ENCODE data around the gene SEMA6B. TPM values are rescaled to one million over a fixed set of nuclear protein-coding genes. Genes with fewer than 3 reads are reported as not detected.

SEMA6B gene
- total RNA-seq, 1 donor from 2014 or later: 11.3 TPM

GRCh38 chr19:4503132-4503824, 56.2 kb downstream of the SEMA6B start:
- ATAC-seq (no peak), DNase-seq (no peak)
- H3K4me3 ChIP-seq: no peak overlapping the region
- H3K9me3 ChIP-seq: no peaks in the 10 kb centered on the region
- TF ChIP-seq CTCF (IDR thresholded peaks at IDR 0.05): no peak
- H3K4me1 ChIP-seq: no peaks in the 10 kb centered on the region
- H3K36me3 ChIP-seq: peaks cover 55% of the 10 kb centered on the region
- H3K27me3 ChIP-seq (ENCODE audit: low read depth): no peaks in the 10 kb centered on the region
- no peak overlapping the region for H3K27ac ChIP-seq
- intact Hi-C loops (cut with DNase I): no loop called here

GRCh38 chr19:4502282-4503131, 57.0 kb downstream of the SEMA6B start:
- H3K4me1 ChIP-seq: no peaks in the 10 kb centered on the region
- peaks cover 62% of the 10 kb centered on the region for H3K36me3 ChIP-seq
- H3K27ac ChIP-seq: no peak overlapping the region
- no peak for ATAC-seq
- TF ChIP-seq CTCF (IDR thresholded peaks at IDR 0.05): no peak
- H3K27me3 ChIP-seq (ENCODE audit: low read depth): no peaks in the 10 kb centered on the region
- no peak for DNase-seq
- H3K9me3 ChIP-seq: no peaks in the 10 kb centered on the region
- H3K4me3 ChIP-seq: no peak overlapping the region
- intact Hi-C loops (cut with DNase I): no loop called here

- TF ChIP-seq CTCF (IDR thresholded peaks at IDR 0.05): no peak
- no peak for ATAC-seq
Measured at GRCh38 chr19:4501691-4502090, 57.8 kb downstream of the SEMA6B start.

GRCh38 chr19:4500841-4501591, 58.5 kb downstream of the SEMA6B start:
- no peak for DNase-seq
- no peak overlapping the region for H3K4me3 ChIP-seq
- no peak for TF ChIP-seq CTCF (IDR thresholded peaks at IDR 0.05)
- H3K4me1 ChIP-seq: no peaks in the 10 kb centered on the region
- H3K27ac ChIP-seq: no peak overlapping the region
- peaks cover 77% of the 10 kb centered on the region for H3K36me3 ChIP-seq
- H3K27me3 ChIP-seq (ENCODE audit: low read depth): no peaks in the 10 kb centered on the region
- intact Hi-C loops (cut with DNase I): no loop called here
- H3K9me3 ChIP-seq: no peaks in the 10 kb centered on the region
- ATAC-seq: no peak

More at GRCh38 chr19:4501691-4502090, 57.8 kb downstream of the SEMA6B start:
- H3K4me1 ChIP-seq: no peaks in the 10 kb centered on the region
- H3K27ac ChIP-seq: no peak overlapping the region
- no peak overlapping the region for H3K4me3 ChIP-seq
- no peak for DNase-seq
- H3K9me3 ChIP-seq: no peaks in the 10 kb centered on the region
- no peaks in the 10 kb centered on the region for H3K27me3 ChIP-seq (ENCODE audit: low read depth)
- intact Hi-C loops (cut with DNase I): no loop called here
- peaks cover 71% of the 10 kb centered on the region for H3K36me3 ChIP-seq

- H3K27ac ChIP-seq: no peak overlapping the region
- DNase-seq (no peak), ATAC-seq (no peak)
- intact Hi-C loops (cut with DNase I): no loop called here
- no peak overlapping the region for H3K4me3 ChIP-seq
- no peaks in the 10 kb centered on the region for H3K9me3 ChIP-seq
- no peaks in the 10 kb centered on the region for H3K27me3 ChIP-seq (ENCODE audit: low read depth)
- no peaks in the 10 kb centered on the region for H3K4me1 ChIP-seq
- H3K36me3 ChIP-seq: peaks cover 89% of the 10 kb centered on the region
- no peak for TF ChIP-seq CTCF (IDR thresholded peaks at IDR 0.05)
Measured at GRCh38 chr19:4499855-4500254, 59.6 kb downstream of the SEMA6B start.
